Keratinocyte (primary cell): ENCODE measurements around the gene MPZ. TPM values are rescaled to one million over a fixed set of nuclear protein-coding genes. Genes with fewer than 3 reads are reported as not detected.
A peak's percentile ranks its signal among the peaks of the same experiment; 100 is the strongest.

ENCODE experiments used
- DNase-seq: peaks from one replicate; pipeline ENCODE4 v3.0.0-alpha.2; 2011; ENCODE audit warnings: low read depth, missing footprints, low spot score
- FAIRE-seq: peaks from 2 replicates; lab custom pipeline; 2011; peaks lifted over from hg19 to GRCh38; lab: Jason Lieb, UNC
- H2AFZ ChIP-seq: 2 replicates; pipeline ENCODE4 v1.6.0; 2012; ENCODE audit warnings: low read length, control low read depth, inconsistent platforms; ENCODE audit not compliant: control insufficient read depth
- H3K27ac ChIP-seq: 2 replicates; pipeline ENCODE4 v1.5.1; 2011; ENCODE audit warnings: low read length; ENCODE audit not compliant: control insufficient read depth, insufficient read depth
- H3K27me3 ChIP-seq: 3 replicates; pipeline ENCODE4 v1.6.0; 2011; ENCODE audit warnings: low read length; ENCODE audit not compliant: control insufficient read depth, insufficient read depth; ENCODE audit errors: extremely low read depth
- H3K36me3 ChIP-seq, 2 experiments: 2 replicates in 1 of 2; 3 replicates in 1 of 2; pipeline ENCODE4 v1.5.1; 2011; ENCODE audit warnings: low read length in 2 of 2, mild to moderate bottlenecking in 1 of 2; ENCODE audit not compliant: control insufficient read depth in 2 of 2, insufficient read depth in 2 of 2; ENCODE audit errors: extremely low read depth in 1 of 2
- H3K4me1 ChIP-seq: 3 replicates; pipeline ENCODE4 v1.5.1; 2011; ENCODE audit warnings: low read length; ENCODE audit not compliant: control insufficient read depth, insufficient read depth; ENCODE audit errors: extremely low read depth
- H3K4me2 ChIP-seq: 3 replicates; pipeline ENCODE4 v1.6.0; 2011; ENCODE audit warnings: low read depth, low read length; ENCODE audit not compliant: control insufficient read depth, insufficient read depth; ENCODE audit errors: extremely low read depth
- H3K4me3 ChIP-seq, 3 experiments: fragments of 200-600 bp in 1 of 3; sonication (generic) in 1 of 3; 2 replicates in 2 of 3; 3 replicates in 1 of 3; pipeline ENCODE4 v1.5.1; 2011 to 2016; ENCODE audit warnings: low read length in 3 of 3, mild to moderate bottlenecking in 3 of 3, control low read depth in 2 of 3, inconsistent platforms in 1 of 3, low read depth in 1 of 3, mixed read lengths in 1 of 3, mixed run types in 1 of 3, moderate library complexity in 1 of 3; ENCODE audit not compliant: control insufficient read depth in 2 of 3, insufficient read depth in 2 of 3; ENCODE audit errors: extremely low read depth in 1 of 3
- H3K79me2 ChIP-seq: 2 replicates; pipeline ENCODE4 v1.6.0; 2012; ENCODE audit warnings: low read length; ENCODE audit not compliant: control insufficient read depth, insufficient read depth
- H3K9ac ChIP-seq: 3 replicates; pipeline ENCODE4 v1.6.0; 2011; ENCODE audit warnings: low read length; ENCODE audit not compliant: control insufficient read depth, insufficient read depth; ENCODE audit errors: extremely low read depth
- H3K9me1 ChIP-seq: 3 replicates; pipeline ENCODE4 v1.6.0; 2011; ENCODE audit warnings: low read length; ENCODE audit not compliant: control insufficient read depth, insufficient read depth; ENCODE audit errors: extremely low read depth
- H3K9me3 ChIP-seq: 2 replicates; pipeline ENCODE4 v1.5.1; 2012; ENCODE audit warnings: low read depth, low read length; ENCODE audit not compliant: control insufficient read depth
- H4K20me1 ChIP-seq: 3 replicates; pipeline ENCODE4 v1.6.0; 2011; ENCODE audit warnings: low read length; ENCODE audit not compliant: control insufficient read depth, insufficient read depth; ENCODE audit errors: extremely low read depth
- EZH2 ChIP-seq: IDR thresholded peaks from one replicate; pipeline ENCODE4 v1.6.1; 2012; ENCODE audit warnings: inconsistent platforms, mild to moderate bottlenecking, low read length, moderate library complexity
- dilution Hi-C: fragments of 300-500 bp; cut with MboI; formaldehyde crosslinking; loops from one replicate; pipeline ENCODE4 v1.7.0; 2020; ENCODE audit warnings: low sequenced_read_pairs; ENCODE audit not compliant: extremely low pct_ligation_motif_present
- polyA plus RNA-seq, 5 experiments: library from polyadenylated mRNA; depleted of rRNA in 3 of 5; stranded (reverse) in 3 of 5; stranded (forward) in 1 of 5; unstranded in 1 of 5; fragments of >200 nt; gene quantifications; 1 replicate in 1 of 5; 2 replicates in 3 of 5; 3 replicates in 1 of 5; pipeline versions ENCODE4 v1.2.1 to v1.2.3, GENCODE V29; 2011 to 2012; ENCODE audit warnings: missing spikeins in 2 of 5, low read depth in 1 of 5, low replicate concordance in 1 of 5
- TF ChIP-seq, protein P1 (sequence below), 3 experiments: IDR thresholded peaks in 1 of 3; conservative IDR thresholded peaks in 1 of 3; optimal IDR thresholded peaks in 1 of 3; 2 replicates in 2 of 3; 3 replicates in 1 of 3; pipeline versions ENCODE3 to v1.5.1; 2011; ENCODE audit warnings: low read length in 3 of 3, mild to moderate bottlenecking in 3 of 3, moderate library complexity in 2 of 3, control low read depth in 1 of 3, inconsistent platforms in 1 of 3; ENCODE audit not compliant: insufficient read depth in 2 of 3; ENCODE audit errors: extremely low read depth in 1 of 3

MPZ gene
- polyA plus RNA-seq, 1 donor (not counting 4 experiments of a cell fraction or from before 2014, with no cell fraction given) = 0.45 TPM

DNA sequence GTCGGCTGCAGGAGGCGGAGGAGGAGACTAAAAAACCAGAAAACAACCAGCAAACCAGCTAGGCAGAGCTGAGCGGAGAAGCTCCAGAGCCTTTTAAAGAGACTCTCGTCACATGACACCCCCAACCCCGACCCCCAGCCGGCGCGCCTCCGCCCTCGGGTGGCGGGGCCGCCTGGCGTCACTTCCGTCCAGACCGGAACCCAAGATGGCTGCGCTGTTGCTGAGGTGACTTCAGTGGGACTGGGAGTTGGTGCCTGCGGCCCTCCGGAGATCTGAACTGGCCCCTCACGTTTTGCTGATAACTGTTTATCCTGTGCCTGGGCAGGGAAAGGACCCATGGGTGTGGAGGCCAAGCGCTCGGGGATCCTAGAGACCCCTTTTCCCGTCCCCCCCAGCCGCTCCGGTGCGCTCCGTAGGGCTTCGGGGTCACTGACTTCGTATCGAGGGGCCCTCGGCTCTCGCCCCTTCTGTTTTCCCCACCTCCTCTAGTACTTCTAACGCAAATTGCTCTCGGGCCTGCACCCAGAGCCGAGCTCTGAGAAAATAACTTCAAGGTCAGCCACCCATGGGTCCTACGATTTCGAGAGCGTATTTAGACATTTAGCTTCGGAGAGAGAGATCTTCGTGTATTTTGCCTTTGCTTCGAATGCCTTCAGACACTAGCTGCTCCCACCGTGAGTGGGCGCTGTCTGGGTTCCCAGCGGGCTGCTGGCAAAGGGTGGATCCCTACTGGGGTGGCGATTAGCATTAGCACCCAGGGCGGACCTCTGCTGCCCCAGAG, 4.6 kb upstream of the MPZ start, which contains the start of gene SDHC:
Gene SDHC (plus strand): TSS at position 181 of the 781 bp plus-strand sequence. CDS start 25 bp downstream, at position 206.
- Histone ChIP-seq H3K36me3 (no peaks in the 10 kb centered on the region), H2AFZ (peak within 1 kb of the TSS; percentile 98), H3K9ac (peak within 1 kb of the TSS; percentile 98), H3K27me3 (no peaks in the 10 kb centered on the region), H3K4me2 (peak within 1 kb of the TSS; percentile 99), H3K4me1 (peaks cover 18% of the 10 kb centered on the region), H4K20me1 (no peaks in the 10 kb centered on the region), H3K4me3 (peak within 1 kb of the TSS; percentile 87 to 99 (median 98)), H3K27ac (peak within 1 kb of the TSS; percentile 97), H3K9me3 (no peaks in the 10 kb centered on the region), H3K79me2 (peaks cover 21% of the 10 kb centered on the region), H3K9me1 (no peaks in the 10 kb centered on the region)
- FAIRE-seq = peak; percentile 55
- dilution Hi-C loops = no loop called here
- TF ChIP-seq EZH2 = no peak
- TF ChIP-seq, protein P1, sequence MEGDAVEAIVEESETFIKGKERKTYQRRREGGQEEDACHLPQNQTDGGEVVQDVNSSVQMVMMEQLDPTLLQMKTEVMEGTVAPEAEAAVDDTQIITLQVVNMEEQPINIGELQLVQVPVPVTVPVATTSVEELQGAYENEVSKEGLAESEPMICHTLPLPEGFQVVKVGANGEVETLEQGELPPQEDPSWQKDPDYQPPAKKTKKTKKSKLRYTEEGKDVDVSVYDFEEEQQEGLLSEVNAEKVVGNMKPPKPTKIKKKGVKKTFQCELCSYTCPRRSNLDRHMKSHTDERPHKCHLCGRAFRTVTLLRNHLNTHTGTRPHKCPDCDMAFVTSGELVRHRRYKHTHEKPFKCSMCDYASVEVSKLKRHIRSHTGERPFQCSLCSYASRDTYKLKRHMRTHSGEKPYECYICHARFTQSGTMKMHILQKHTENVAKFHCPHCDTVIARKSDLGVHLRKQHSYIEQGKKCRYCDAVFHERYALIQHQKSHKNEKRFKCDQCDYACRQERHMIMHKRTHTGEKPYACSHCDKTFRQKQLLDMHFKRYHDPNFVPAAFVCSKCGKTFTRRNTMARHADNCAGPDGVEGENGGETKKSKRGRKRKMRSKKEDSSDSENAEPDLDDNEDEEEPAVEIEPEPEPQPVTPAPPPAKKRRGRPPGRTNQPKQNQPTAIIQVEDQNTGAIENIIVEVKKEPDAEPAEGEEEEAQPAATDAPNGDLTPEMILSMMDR (optimal IDR thresholded peaks at IDR 0.05 in 1 of 3, IDR thresholded peaks at IDR 0.05 in 1 of 3, conservative IDR thresholded peaks at IDR 0.05 in 1 of 3; ENCODE audit: extremely low read depth in 1 of 3, insufficient read depth in 2 of 3, low read length in 3 of 3) = peak; percentile 58 to 79 (median 68)
- no peak for DNase-seq

DNA sequence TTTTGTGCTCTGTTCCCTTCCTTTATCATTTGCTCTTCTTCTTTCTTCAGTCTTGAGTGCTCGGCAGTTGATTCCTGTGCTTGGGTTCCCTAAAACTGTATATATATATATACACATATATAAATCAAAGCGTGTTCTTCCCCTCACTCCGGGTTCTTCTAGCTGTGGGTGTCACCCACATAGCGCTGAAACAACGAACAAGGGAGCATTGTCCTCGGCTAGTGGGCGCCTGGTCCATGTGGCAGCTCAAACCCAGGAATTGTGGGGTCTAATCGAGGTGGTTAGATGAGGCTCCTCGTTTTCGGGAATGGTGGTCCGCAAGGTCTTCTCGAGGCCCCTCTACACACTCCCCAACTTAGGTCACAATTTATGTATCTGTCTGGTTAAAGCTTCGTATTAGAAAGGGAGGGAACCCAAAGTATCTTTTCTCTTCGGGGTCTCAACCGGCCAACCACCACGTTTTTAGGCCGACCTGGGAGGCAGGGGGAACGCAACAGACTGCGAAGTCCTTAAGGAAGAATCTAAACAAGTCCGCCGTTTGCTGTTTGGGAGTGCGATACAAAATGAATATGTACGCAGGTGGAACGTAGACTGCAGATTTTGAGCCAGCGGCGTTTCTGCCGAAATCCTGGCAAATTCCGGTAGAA, 3.9 kb upstream of the MPZ start:
- peak overlapping the region; percentile 98 for H3K9ac ChIP-seq
- peak overlapping the region; percentile 99 for H3K4me2 ChIP-seq
- peaks cover 21% of the 10 kb centered on the region for H3K79me2 ChIP-seq
- H2AFZ ChIP-seq = peak overlapping the region; percentile 98
- dilution Hi-C loops = no loop called here
- peak overlapping the region; percentile 87 to 99 (median 98) for H3K4me3 ChIP-seq
- no peak for FAIRE-seq
- H3K9me1 ChIP-seq = no peaks in the 10 kb centered on the region
- TF ChIP-seq, protein P1 (optimal IDR thresholded peaks at IDR 0.05 in 1 of 3, IDR thresholded peaks at IDR 0.05 in 1 of 3, conservative IDR thresholded peaks at IDR 0.05 in 1 of 3; ENCODE audit: extremely low read depth in 1 of 3, insufficient read depth in 2 of 3, low read length in 3 of 3) = no peak
- no peak for TF ChIP-seq EZH2
- H3K27me3 ChIP-seq = no peaks in the 10 kb centered on the region
- no peak for DNase-seq
- no peaks in the 10 kb centered on the region for H3K9me3 ChIP-seq
- no peaks in the 10 kb centered on the region for H3K36me3 ChIP-seq
- H3K4me1 ChIP-seq = peaks cover 18% of the 10 kb centered on the region
- no peaks in the 10 kb centered on the region for H4K20me1 ChIP-seq
- peak overlapping the region; percentile 97 for H3K27ac ChIP-seq
